GM23338 (cell line): ENCODE data around the gene GNAI3. TPM values are rescaled to one million over a fixed set of nuclear protein-coding genes. Genes with fewer than 3 reads are reported as not detected.
A peak's percentile ranks its signal among the peaks of the same experiment; 100 is the strongest.

ENCODE experiments used
- ATAC-seq: fragments of 200-7000 bp; cut with Tn5 transposase; 3 replicates; pipeline ENCODE4 v1.9.1; 2020
- DNase-seq: peaks from one replicate; pipeline ENCODE4 v3.0.0-alpha.2; 2015; ENCODE audit warnings: low spot score
- H2AFZ ChIP-seq: fragments of 200-600 bp; sonication (generic); 2 replicates; pipeline ENCODE4 v1.8.0; 2016; ENCODE audit warnings: antibody characterized with exemption, mild to moderate bottlenecking, moderate library complexity
- H3F3A ChIP-seq: fragments of 200-600 bp; sonication (generic); replicated peaks from 2 replicates; pipeline ENCODE4 v1.8.0; 2017; ENCODE audit warnings: antibody characterized with exemption, mixed run types, low read depth
- H3K27ac ChIP-seq: fragments of 200-600 bp; sonication (generic); 2 replicates; pipeline ENCODE4 v1.6.1; 2016; ENCODE audit warnings: low read depth
- H3K27me3 ChIP-seq: fragments of 200-600 bp; sonication (generic); 2 replicates; pipeline ENCODE4 v1.8.0; 2016; ENCODE audit warnings: mild to moderate bottlenecking, mixed run types, moderate library complexity; ENCODE audit not compliant: insufficient read depth
- H3K36me3 ChIP-seq: fragments of 200-600 bp; sonication (generic); 2 replicates; pipeline ENCODE4 v1.8.0; 2016; ENCODE audit warnings: mild to moderate bottlenecking; ENCODE audit not compliant: insufficient read depth
- H3K4me1 ChIP-seq: fragments of 200-600 bp; sonication (generic); 2 replicates; pipeline ENCODE4 v1.8.0; 2016; ENCODE audit warnings: mild to moderate bottlenecking, moderate library complexity; ENCODE audit not compliant: insufficient read depth
- H3K4me2 ChIP-seq: fragments of 200-600 bp; sonication (generic); 2 replicates; pipeline ENCODE4 v1.7.1; 2017; ENCODE audit warnings: mixed run types
- H3K4me3 ChIP-seq: fragments of 200-600 bp; sonication (generic); 2 replicates; pipeline ENCODE4 v1.6.1; 2016; ENCODE audit warnings: mixed run types
- H3K79me2 ChIP-seq: fragments of 200-600 bp; sonication (generic); replicated peaks from 2 replicates; pipeline ENCODE4 v1.8.0; 2017; ENCODE audit warnings: mild to moderate bottlenecking; ENCODE audit not compliant: insufficient read depth
- H3K9me2 ChIP-seq: fragments of 200-600 bp; sonication (generic); 2 replicates; pipeline ENCODE4 v1.8.0; 2017; ENCODE audit not compliant: insufficient read depth
- H4K20me1 ChIP-seq: fragments of 200-600 bp; sonication (generic); replicated peaks from 2 replicates; pipeline ENCODE4 v1.8.0; 2017; ENCODE audit warnings: mild to moderate bottlenecking; ENCODE audit not compliant: insufficient read depth
- H3K27ac Mint-ChIP-seq: 2 replicates; pipeline ENCODE4 v1.8.0; 2020; ENCODE audit warnings: inconsistent platforms, mild to moderate bottlenecking, moderate library complexity, mixed read lengths
- H3K27me3 Mint-ChIP-seq: 3 replicates; pipeline ENCODE4 v1.8.0; 2022; ENCODE audit warnings: low read depth, mild to moderate bottlenecking, moderate library complexity, mixed read lengths, inconsistent platforms; ENCODE audit not compliant: insufficient read depth, poor library complexity
- H3K36me3 Mint-ChIP-seq: 3 replicates; pipeline ENCODE4 v1.8.0; 2021; ENCODE audit warnings: low read depth, mild to moderate bottlenecking, inconsistent platforms, moderate library complexity, mixed read lengths
- H3K4me1 Mint-ChIP-seq: 3 replicates; pipeline ENCODE4 v1.8.0; 2020; ENCODE audit warnings: mild to moderate bottlenecking, inconsistent platforms, mixed read lengths
- H3K4me3 Mint-ChIP-seq: 3 replicates; pipeline ENCODE4 v1.8.0; 2021; ENCODE audit warnings: moderate library complexity, mild to moderate bottlenecking, inconsistent platforms, mixed read lengths
- H3K9me3 Mint-ChIP-seq: 3 replicates; pipeline ENCODE4 v1.8.0; 2020; ENCODE audit warnings: moderate library complexity, mild to moderate bottlenecking, inconsistent platforms, mixed read lengths
- CREB1 ChIP-seq: fragments of 250-450 bp; sonication (Bioruptor Pico); IDR thresholded peaks from 2 replicates; pipeline ENCODE4 v1.5.0; 2020; ENCODE audit warnings: low read depth, mild to moderate bottlenecking, moderate library complexity
- ETS1 ChIP-seq: IDR thresholded peaks from 2 replicates; pipeline ENCODE4 v1.6.1; 2016; ENCODE audit warnings: antibody characterized with exemption
- EZH2 ChIP-seq: fragments of 200-600 bp; sonication (generic); IDR thresholded peaks from one replicate; pipeline ENCODE4 v1.8.0; 2017; ENCODE audit warnings: antibody characterized with exemption, mild to moderate bottlenecking, low read depth; ENCODE audit not compliant: unreplicated experiment
- EZH2phosphoT487 ChIP-seq: fragments of 200-600 bp; sonication (generic); IDR thresholded peaks from one replicate; pipeline ENCODE4 v1.8.1; 2018; ENCODE audit warnings: antibody characterized with exemption; ENCODE audit not compliant: unreplicated experiment
- JUNB ChIP-seq: IDR thresholded peaks from one replicate; pipeline ENCODE4 v1.6.1; 2016; ENCODE audit warnings: antibody characterized with exemption; ENCODE audit not compliant: unreplicated experiment
- NANOG ChIP-seq: IDR thresholded peaks from 2 replicates; pipeline ENCODE4 v1.6.1; 2016; ENCODE audit warnings: antibody characterized with exemption, borderline replicate concordance
- POLR2AphosphoS5 ChIP-seq: IDR thresholded peaks from 2 replicates; pipeline ENCODE4 v1.6.1; 2016; ENCODE audit warnings: antibody characterized with exemption, low read depth
- STAT1 ChIP-seq: IDR thresholded peaks from one replicate; pipeline ENCODE4 v1.6.1; 2016; ENCODE audit warnings: antibody characterized with exemption; ENCODE audit not compliant: unreplicated experiment
- ZNF114 ChIP-seq: fragments of 250-450 bp; sonication (Bioruptor Pico); IDR thresholded peaks from 2 replicates; pipeline ENCODE4 v1.5.0; 2020; ENCODE audit warnings: mild to moderate bottlenecking, moderate library complexity
- ZNF331 ChIP-seq: fragments of 250-450 bp; sonication (Bioruptor Pico); IDR thresholded peaks from 2 replicates; pipeline ENCODE4 v1.5.0; 2020; ENCODE audit warnings: low read depth, mild to moderate bottlenecking, moderate library complexity
- polyA plus RNA-seq: library from polyadenylated mRNA; unstranded; fragments of >200 nt; fragmentation: Nextera tagmentation; extraction: Ambion mirVana; gene quantifications from 2 replicates; pipeline ENCODE4 v1.2.1, GENCODE V29; 2016
- total RNA-seq: library from RNA; depleted of rRNA; stranded (reverse); fragments of >200 nt; shearing (Covaris generic); gene quantifications from 2 replicates; pipeline ENCODE4 v1.2.3, GENCODE V29; 2014
- TF ChIP-seq, protein P1 (sequence below), 2 experiments: fragments of 200-600 bp in 1 of 2; sonication (generic) in 1 of 2; conservative IDR thresholded peaks; 2 replicates each; pipeline versions ENCODE4 v1.5.1 to v1.6.1; 2016 to 2017; ENCODE audit warnings: antibody characterized with exemption in 2 of 2, low read depth in 2 of 2, mild to moderate bottlenecking in 2 of 2, moderate library complexity in 1 of 2
- TF ChIP-seq, protein P2 (sequence below): fragments of 250-450 bp; sonication (Bioruptor Pico); IDR thresholded peaks from 2 replicates; pipeline ENCODE4 v1.5.0; 2020; ENCODE audit warnings: mild to moderate bottlenecking, moderate library complexity
- TF ChIP-seq, protein P3 (sequence below): IDR thresholded peaks from one replicate; pipeline ENCODE4 v1.6.1; 2018; ENCODE audit warnings: antibody characterized with exemption; ENCODE audit not compliant: unreplicated experiment

GNAI3 gene
- total and polyA plus RNA-seq, 2 experiments from 2014 or later: 4.5 to 10.2 TPM

DNA sequence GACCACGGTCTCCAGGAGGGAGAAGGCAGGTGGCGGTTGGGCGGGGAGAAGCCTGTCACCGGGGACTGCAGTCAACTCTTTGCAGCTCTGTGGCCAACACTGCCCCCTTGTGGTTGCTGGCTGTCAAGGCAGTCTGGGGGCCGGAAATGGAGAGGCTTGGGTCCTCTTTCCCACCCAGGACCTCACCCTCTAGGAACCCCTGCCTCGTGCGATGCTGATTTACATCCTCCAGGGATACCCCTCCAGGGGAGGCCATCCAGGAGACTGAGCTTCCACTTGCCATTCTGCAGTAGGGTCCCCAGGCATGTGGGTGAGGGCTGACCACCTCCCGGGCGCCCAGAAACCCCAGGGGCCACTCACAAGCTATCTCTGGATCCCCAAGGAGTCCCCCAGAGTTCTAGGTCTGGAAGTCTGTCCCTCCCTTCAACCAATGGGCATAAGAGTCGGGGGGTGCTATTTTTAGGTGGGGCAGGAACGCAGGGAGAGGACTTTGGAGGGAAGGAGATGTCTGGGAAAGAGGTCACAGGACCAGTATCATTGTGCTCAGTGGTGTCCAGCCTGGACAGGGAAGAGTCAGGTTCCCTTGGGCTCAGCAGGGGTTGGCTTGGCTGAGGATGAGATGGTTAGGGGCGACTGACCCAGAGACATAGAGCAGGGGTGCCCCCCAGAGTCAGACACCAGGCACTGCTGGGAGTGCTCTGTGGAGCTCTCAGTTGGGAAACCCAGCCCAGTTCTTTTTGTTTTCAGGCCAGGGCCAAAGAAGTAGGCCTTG is 15.9 kb upstream of the GNAI3 start:
- Histone ChIP-seq H3K4me1 (peaks cover 4% of the 10 kb centered on the region; the same call in 1 of the 2 replicates), H3K79me2 (no peaks in the 10 kb centered on the region), H3K27me3 (no peaks in the 10 kb centered on the region), H3K9me2 (no peaks in the 10 kb centered on the region), H3K4me2 (peak overlapping the region; percentile 78), H4K20me1 (no peaks in the 10 kb centered on the region), H2AFZ (peak overlapping the region; percentile 99), H3K27ac (no peak overlapping the region), H3K4me3 (peak overlapping the region; percentile 43; the same call in 1 of the 2 replicates), H3K36me3 (no peaks in the 10 kb centered on the region), H3F3A (no peaks in the 10 kb centered on the region)
- H3K4me1 Mint-ChIP-seq: peaks cover 12% of the 10 kb centered on the region; the same call in 2 of the 3 replicates
- H3K27ac Mint-ChIP-seq: peak overlapping the region; percentile 83
- ATAC-seq: peak; percentile 90
- peaks cover 13% of the 10 kb centered on the region for H3K27me3 Mint-ChIP-seq
- peak; percentile 93 for DNase-seq
- H3K36me3 Mint-ChIP-seq: no peaks in the 10 kb centered on the region
- H3K4me3 Mint-ChIP-seq: no peak overlapping the region; the same call in 2 of the 3 replicates
- TF ChIP-seq ZNF331: no peak
- no peak for TF ChIP-seq EZH2
- TF ChIP-seq NANOG: no peak
- TF ChIP-seq, protein P1, sequence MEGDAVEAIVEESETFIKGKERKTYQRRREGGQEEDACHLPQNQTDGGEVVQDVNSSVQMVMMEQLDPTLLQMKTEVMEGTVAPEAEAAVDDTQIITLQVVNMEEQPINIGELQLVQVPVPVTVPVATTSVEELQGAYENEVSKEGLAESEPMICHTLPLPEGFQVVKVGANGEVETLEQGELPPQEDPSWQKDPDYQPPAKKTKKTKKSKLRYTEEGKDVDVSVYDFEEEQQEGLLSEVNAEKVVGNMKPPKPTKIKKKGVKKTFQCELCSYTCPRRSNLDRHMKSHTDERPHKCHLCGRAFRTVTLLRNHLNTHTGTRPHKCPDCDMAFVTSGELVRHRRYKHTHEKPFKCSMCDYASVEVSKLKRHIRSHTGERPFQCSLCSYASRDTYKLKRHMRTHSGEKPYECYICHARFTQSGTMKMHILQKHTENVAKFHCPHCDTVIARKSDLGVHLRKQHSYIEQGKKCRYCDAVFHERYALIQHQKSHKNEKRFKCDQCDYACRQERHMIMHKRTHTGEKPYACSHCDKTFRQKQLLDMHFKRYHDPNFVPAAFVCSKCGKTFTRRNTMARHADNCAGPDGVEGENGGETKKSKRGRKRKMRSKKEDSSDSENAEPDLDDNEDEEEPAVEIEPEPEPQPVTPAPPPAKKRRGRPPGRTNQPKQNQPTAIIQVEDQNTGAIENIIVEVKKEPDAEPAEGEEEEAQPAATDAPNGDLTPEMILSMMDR (conservative IDR thresholded peaks at IDR 0.05; ENCODE audit: low read depth in 2 of 2): peak; percentile 75 to 97
- no peak for TF ChIP-seq STAT1
- TF ChIP-seq JUNB: no peak
- no peak for TF ChIP-seq ZNF114 (CRISPR knock-in tag)
- TF ChIP-seq POLR2AphosphoS5: 0 out of 2 replicates have a peak, but pooled peaks have one; percentile 20
- TF ChIP-seq, protein P2, sequence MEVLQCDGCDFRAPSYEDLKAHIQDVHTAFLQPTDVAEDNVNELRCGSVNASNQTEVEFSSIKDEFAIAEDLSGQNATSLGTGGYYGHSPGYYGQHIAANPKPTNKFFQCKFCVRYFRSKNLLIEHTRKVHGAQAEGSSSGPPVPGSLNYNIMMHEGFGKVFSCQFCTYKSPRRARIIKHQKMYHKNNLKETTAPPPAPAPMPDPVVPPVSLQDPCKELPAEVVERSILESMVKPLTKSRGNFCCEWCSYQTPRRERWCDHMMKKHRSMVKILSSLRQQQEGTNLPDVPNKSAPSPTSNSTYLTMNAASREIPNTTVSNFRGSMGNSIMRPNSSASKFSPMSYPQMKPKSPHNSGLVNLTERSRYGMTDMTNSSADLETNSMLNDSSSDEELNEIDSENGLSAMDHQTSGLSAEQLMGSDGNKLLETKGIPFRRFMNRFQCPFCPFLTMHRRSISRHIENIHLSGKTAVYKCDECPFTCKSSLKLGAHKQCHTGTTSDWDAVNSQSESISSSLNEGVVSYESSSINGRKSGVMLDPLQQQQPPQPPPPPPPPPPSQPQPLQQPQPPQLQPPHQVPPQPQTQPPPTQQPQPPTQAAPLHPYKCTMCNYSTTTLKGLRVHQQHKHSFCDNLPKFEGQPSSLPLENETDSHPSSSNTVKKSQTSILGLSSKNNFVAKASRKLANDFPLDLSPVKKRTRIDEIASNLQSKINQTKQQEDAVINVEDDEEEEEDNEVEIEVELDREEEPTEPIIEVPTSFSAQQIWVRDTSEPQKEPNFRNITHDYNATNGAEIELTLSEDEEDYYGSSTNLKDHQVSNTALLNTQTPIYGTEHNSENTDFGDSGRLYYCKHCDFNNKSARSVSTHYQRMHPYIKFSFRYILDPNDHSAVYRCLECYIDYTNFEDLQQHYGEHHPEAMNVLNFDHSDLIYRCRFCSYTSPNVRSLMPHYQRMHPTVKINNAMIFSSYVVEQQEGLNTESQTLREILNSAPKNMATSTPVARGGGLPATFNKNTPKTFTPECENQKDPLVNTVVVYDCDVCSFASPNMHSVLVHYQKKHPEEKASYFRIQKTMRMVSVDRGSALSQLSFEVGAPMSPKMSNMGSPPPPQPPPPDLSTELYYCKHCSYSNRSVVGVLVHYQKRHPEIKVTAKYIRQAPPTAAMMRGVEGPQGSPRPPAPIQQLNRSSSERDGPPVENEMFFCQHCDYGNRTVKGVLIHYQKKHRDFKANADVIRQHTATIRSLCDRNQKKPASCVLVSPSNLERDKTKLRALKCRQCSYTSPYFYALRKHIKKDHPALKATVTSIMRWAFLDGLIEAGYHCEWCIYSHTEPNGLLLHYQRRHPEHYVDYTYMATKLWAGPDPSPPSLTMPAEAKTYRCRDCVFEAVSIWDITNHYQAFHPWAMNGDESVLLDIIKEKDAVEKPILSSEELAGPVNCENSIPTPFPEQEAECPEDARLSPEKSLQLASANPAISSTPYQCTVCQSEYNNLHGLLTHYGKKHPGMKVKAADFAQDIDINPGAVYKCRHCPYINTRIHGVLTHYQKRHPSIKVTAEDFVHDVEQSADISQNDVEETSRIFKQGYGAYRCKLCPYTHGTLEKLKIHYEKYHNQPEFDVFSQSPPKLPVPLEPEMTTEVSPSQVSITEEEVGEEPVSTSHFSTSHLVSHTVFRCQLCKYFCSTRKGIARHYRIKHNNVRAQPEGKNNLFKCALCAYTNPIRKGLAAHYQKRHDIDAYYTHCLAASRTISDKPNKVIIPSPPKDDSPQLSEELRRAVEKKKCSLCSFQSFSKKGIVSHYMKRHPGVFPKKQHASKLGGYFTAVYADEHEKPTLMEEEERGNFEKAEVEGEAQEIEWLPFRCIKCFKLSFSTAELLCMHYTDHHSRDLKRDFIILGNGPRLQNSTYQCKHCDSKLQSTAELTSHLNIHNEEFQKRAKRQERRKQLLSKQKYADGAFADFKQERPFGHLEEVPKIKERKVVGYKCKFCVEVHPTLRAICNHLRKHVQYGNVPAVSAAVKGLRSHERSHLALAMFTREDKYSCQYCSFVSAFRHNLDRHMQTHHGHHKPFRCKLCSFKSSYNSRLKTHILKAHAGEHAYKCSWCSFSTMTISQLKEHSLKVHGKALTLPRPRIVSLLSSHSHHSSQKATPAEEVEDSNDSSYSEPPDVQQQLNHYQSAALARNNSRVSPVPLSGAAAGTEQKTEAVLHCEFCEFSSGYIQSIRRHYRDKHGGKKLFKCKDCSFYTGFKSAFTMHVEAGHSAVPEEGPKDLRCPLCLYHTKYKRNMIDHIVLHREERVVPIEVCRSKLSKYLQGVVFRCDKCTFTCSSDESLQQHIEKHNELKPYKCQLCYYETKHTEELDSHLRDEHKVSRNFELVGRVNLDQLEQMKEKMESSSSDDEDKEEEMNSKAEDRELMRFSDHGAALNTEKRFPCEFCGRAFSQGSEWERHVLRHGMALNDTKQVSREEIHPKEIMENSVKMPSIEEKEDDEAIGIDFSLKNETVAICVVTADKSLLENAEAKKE (CRISPR knock-in tag): peak; percentile 52; the same call in 1 of the 2 replicates
- TF ChIP-seq ETS1: 0 out of 2 replicates have a peak, but pooled peaks have one; percentile 32
- TF ChIP-seq, protein P3, sequence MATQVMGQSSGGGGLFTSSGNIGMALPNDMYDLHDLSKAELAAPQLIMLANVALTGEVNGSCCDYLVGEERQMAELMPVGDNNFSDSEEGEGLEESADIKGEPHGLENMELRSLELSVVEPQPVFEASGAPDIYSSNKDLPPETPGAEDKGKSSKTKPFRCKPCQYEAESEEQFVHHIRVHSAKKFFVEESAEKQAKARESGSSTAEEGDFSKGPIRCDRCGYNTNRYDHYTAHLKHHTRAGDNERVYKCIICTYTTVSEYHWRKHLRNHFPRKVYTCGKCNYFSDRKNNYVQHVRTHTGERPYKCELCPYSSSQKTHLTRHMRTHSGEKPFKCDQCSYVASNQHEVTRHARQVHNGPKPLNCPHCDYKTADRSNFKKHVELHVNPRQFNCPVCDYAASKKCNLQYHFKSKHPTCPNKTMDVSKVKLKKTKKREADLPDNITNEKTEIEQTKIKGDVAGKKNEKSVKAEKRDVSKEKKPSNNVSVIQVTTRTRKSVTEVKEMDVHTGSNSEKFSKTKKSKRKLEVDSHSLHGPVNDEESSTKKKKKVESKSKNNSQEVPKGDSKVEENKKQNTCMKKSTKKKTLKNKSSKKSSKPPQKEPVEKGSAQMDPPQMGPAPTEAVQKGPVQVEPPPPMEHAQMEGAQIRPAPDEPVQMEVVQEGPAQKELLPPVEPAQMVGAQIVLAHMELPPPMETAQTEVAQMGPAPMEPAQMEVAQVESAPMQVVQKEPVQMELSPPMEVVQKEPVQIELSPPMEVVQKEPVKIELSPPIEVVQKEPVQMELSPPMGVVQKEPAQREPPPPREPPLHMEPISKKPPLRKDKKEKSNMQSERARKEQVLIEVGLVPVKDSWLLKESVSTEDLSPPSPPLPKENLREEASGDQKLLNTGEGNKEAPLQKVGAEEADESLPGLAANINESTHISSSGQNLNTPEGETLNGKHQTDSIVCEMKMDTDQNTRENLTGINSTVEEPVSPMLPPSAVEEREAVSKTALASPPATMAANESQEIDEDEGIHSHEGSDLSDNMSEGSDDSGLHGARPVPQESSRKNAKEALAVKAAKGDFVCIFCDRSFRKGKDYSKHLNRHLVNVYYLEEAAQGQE: no peak
- no peak for TF ChIP-seq CREB1 (CRISPR knock-in tag)
- TF ChIP-seq EZH2phosphoT487: no peak
- H3K9me3 Mint-ChIP-seq: no peaks in the 10 kb centered on the region; the same call in 2 of the 3 replicates
